Measurements from ENCODE around the gene COX11.

COX11 gene

GRCh38 chr17:54967621-54968261 is 713 bp downstream of the COX11 start:
- no peak for DNase-seq (ENCODE audit: low read depth)

GRCh38 chr17:54956791-54957190 is 11.7 kb downstream of the COX11 start:
- DNase-seq (ENCODE audit: low read depth): no peak

- DNase-seq (ENCODE audit: low read depth): no peak
Measured at GRCh38 chr17:54951286-54951685, 17.2 kb downstream of the COX11 start.

GRCh38 chr17:54950116-54950515 is 18.3 kb downstream of the COX11 start:
- no peak for DNase-seq (ENCODE audit: low read depth)

- no peak for DNase-seq (ENCODE audit: low read depth)
Measured at GRCh38 chr17:54948380-54948779, 20.1 kb downstream of the COX11 start.

GRCh38 chr17:54947396-54947795 is 21.1 kb downstream of the COX11 start:
- no peak for DNase-seq (ENCODE audit: low read depth)

GRCh38 chr17:54945671-54946070 is 22.8 kb downstream of the COX11 start:
- no peak for DNase-seq (ENCODE audit: low read depth)

- DNase-seq (ENCODE audit: low read depth): no peak
Measured at GRCh38 chr17:54945231-54945630, 23.2 kb downstream of the COX11 start.

GRCh38 chr17:54944796-54945195 is 23.7 kb downstream of the COX11 start:
- DNase-seq (ENCODE audit: low read depth): no peak

- no peak for DNase-seq (ENCODE audit: low read depth)
Measured at GRCh38 chr17:54941285-54941684, 27.2 kb downstream of the COX11 start.

- no peak for DNase-seq (ENCODE audit: low read depth)
Measured at GRCh38 chr17:54937426-54937825, 31.0 kb downstream of the COX11 start.

GRCh38 chr17:54937018-54937417 is 31.4 kb downstream of the COX11 start:
- no peak for DNase-seq (ENCODE audit: low read depth)

GRCh38 chr17:54935471-54935870 is 33.0 kb downstream of the COX11 start:
- no peak for DNase-seq (ENCODE audit: low read depth)

GRCh38 chr17:54933921-54934320 is 34.5 kb downstream of the COX11 start:
- no peak for DNase-seq (ENCODE audit: low read depth)

GRCh38 chr17:54932711-54933110 is 35.7 kb downstream of the COX11 start:
- DNase-seq (ENCODE audit: low read depth): no peak

- DNase-seq (ENCODE audit: low read depth): no peak
Measured at GRCh38 chr17:54927525-54927924, 40.9 kb downstream of the COX11 start.

GRCh38 chr17:54924405-54924804 is 44.0 kb downstream of the COX11 start:
- DNase-seq (ENCODE audit: low read depth): no peak

- no peak for DNase-seq (ENCODE audit: low read depth)
Measured at GRCh38 chr17:54920819-54921218, 47.6 kb downstream of the COX11 start.

- no peak for DNase-seq (ENCODE audit: low read depth)
Measured at GRCh38 chr17:54919425-54919824, 49.0 kb downstream of the COX11 start.

- DNase-seq (ENCODE audit: low read depth): no peak
Measured at GRCh38 chr17:54916721-54917120, 51.7 kb downstream of the COX11 start.

All from T follicular helper cell (primary cell).